GM12892 (cell line): ENCODE measurements around the gene SURF2. TPM values are rescaled to one million over a fixed set of nuclear protein-coding genes. Genes with fewer than 3 reads are reported as not detected.
"Not testable (repeated sequence)": the region's sequence is repeated elsewhere in the genome, so short reads cannot be mapped to it uniquely, and the experiment has no call there.

Experiments
- DNase-seq: peaks from one replicate; pipeline ENCODE4 v3.0.0; 2011; ENCODE audit not compliant: insufficient read length
- FAIRE-seq: peaks from 2 replicates; lab custom pipeline; 2011; peaks lifted over from hg19 to GRCh38; lab: Jason Lieb, UNC
- POLR2A ChIP-seq: IDR thresholded peaks from 2 replicates; pipeline ENCODE4 v1.6.1; 2011; ENCODE audit warnings: low read depth, low read length, control low read depth
- POLR2AphosphoS5 ChIP-seq: IDR thresholded peaks from 2 replicates; pipeline ENCODE4 v1.6.1; 2011; ENCODE audit warnings: low read depth, low read length, control low read depth
- TAF1 ChIP-seq: IDR thresholded peaks from 2 replicates; pipeline ENCODE4 v1.6.1; 2011; ENCODE audit warnings: low read depth, mild to moderate bottlenecking, control low read depth, low read length, borderline replicate concordance
- polyA plus RNA-seq: library from polyadenylated mRNA; unstranded; fragments of >200 nt; gene quantifications from one replicate; pipeline ENCODE4 v1.2.1, GENCODE V29; 2012; ENCODE audit warnings: missing spikeins, inconsistent platforms; ENCODE audit not compliant: missing spikeins

The SURF2 gene
- 17.1 TPM for polyA plus RNA-seq

- FAIRE-seq = peak; percentile 80
- DNase-seq = peak; percentile 92
- TF ChIP-seq POLR2AphosphoS5 (0 out of 2 replicates have a peak, but pooled peaks have one; percentile 25), TAF1 (peak; percentile 80; the same call in 1 of the 2 replicates), POLR2A (peak; percentile 73)
These were observed at the start of gene SURF2, which contains the start of gene SURF1 for GRCh38 chr9:133356391-133357091. TSS of gene SURF2 (plus strand) at chr9:133356550. CDS start at chr9:133356593, 43 bp downstream. TSS of gene SURF1 (minus strand) at chr9:133356487. CDS start at chr9:133356453, 34 bp downstream.

DNA sequence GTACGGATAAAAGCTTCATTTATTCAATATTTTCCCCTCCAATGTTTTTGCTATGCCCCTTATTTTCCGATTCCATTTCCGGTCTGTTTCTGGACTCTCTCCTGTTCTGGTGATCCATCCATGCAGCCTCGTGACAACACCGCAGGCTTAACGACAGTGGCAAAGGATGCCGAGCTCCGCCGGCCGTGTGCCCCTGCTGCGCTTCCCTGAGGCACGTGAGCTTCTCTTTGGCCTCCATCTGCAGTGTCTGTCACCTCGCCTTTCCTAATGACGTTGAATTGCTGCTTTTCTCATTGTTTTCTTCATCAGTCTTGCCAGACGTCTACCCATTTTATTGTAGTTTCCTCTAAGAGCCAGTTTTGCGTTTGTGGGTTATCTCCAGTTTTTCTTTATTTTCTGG lies 49.0 kb upstream of the SURF2 start:
- FAIRE-seq (no peak), DNase-seq (no peak)
- TF ChIP-seq TAF1 = no peak
- no peak for TF ChIP-seq POLR2AphosphoS5
- TF ChIP-seq POLR2A = no peak

DNA sequence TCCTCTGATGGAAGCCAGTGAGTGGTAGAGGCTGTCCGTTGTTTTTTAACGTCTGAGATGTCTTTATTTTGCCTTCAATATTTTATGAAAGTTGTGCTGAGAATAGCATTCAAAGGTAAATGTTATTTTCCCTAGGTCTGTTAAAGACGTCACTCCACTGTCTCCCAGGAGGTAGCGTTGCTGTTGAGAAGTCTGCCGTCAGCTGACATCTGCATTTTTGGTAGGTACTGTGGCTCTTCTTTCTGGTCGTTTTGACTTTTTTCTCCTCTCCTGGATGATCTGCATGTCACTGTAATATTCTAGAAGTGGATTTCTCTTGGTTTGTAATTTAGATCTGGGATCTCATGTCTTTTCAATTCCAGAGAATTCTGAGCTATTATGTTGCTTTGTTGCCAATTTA lies 46.7 kb upstream of the SURF2 start:
- TF ChIP-seq POLR2AphosphoS5 = no peak
- no peak for TF ChIP-seq POLR2A
- TF ChIP-seq TAF1 = no peak
- FAIRE-seq (no peak), DNase-seq (no peak)

- FAIRE-seq (no peak), DNase-seq (no peak)
- TF ChIP-seq POLR2A = no peak
- no peak for TF ChIP-seq TAF1
- no peak for TF ChIP-seq POLR2AphosphoS5
These were observed 40.4 kb upstream of the SURF2 start for GRCh38 chr9:133315997-133316396.

DNA sequence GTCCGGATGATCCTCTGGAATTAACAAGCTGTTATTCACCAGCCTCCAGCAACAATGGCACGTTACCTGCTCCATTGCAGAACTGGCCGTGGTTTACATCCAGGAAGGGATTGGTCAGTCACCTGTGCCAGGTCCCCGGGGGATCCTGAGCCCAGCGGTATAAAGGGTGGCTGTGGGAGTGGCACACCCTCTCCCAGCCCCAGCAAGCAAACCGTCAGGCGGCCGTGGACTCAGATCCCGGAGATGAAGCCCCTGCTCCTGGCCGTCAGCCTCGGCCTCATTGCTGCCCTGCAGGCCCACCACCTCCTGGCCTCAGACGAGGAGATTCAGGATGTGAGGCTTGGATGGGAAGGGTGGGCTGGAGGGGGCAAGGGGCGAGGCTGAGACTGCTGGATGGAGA lies 38.8 kb upstream of the SURF2 start:
- DNase-seq, FAIRE-seq: not testable (repeated sequence)

- TF ChIP-seq POLR2A (no peak), TAF1 (no peak), POLR2AphosphoS5 (no peak)
- DNase-seq (no peak), FAIRE-seq (no peak)
These were observed 35.9 kb upstream of the SURF2 start for GRCh38 chr9:133320421-133320881.

DNA sequence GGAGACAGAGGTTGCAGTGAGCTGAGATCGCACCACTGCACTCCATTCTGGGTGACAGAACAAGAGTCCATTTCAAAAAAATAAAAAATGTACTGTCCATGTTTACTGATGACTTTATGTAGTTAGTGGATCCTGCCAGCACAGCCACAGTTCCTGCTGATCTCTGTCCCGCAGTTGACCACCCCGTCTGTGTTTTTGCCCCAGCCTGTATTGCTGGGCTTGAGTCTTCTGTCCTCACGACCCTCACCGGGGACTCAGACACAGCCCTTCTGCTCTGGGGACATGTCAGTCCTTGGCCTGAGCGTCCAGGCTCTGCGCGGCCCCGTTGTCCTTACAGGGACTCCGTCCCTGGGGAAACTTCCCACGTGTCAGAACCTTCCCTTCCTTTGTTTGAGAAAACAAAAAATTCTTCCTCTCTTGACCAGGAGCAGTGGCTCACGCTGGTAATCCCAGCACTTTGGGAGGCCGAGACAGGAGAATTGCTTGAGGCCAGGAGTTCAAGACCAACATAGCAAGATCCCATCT lies 34.9 kb upstream of the SURF2 start:
- DNase-seq (no peak), FAIRE-seq (no peak)
- TF ChIP-seq TAF1 = no peak
- TF ChIP-seq POLR2A = no peak
- TF ChIP-seq POLR2AphosphoS5 = no peak

GRCh38 chr9:133322701-133323100 lies 33.6 kb upstream of the SURF2 start:
- TF ChIP-seq TAF1 = no peak
- FAIRE-seq (no peak), DNase-seq (no peak)

- TF ChIP-seq TAF1 = no peak
- no peak for TF ChIP-seq POLR2A
- no peak for TF ChIP-seq POLR2AphosphoS5
- FAIRE-seq = no peak
These were observed 33.1 kb upstream of the SURF2 start for GRCh38 chr9:133323211-133323610.

GRCh38 chr9:133323991-133324703 lies 32.2 kb upstream of the SURF2 start:
- DNase-seq (no peak), FAIRE-seq (no peak)
- no peak for TF ChIP-seq POLR2AphosphoS5
- TF ChIP-seq TAF1 = no peak
- TF ChIP-seq POLR2A = no peak

More at GRCh38 chr9:133323211-133323610, 33.1 kb upstream of the SURF2 start:
- no peak for DNase-seq

GRCh38 chr9:133327021-133327420 lies 29.3 kb upstream of the SURF2 start:
- DNase-seq = not testable (repeated sequence)

DNA sequence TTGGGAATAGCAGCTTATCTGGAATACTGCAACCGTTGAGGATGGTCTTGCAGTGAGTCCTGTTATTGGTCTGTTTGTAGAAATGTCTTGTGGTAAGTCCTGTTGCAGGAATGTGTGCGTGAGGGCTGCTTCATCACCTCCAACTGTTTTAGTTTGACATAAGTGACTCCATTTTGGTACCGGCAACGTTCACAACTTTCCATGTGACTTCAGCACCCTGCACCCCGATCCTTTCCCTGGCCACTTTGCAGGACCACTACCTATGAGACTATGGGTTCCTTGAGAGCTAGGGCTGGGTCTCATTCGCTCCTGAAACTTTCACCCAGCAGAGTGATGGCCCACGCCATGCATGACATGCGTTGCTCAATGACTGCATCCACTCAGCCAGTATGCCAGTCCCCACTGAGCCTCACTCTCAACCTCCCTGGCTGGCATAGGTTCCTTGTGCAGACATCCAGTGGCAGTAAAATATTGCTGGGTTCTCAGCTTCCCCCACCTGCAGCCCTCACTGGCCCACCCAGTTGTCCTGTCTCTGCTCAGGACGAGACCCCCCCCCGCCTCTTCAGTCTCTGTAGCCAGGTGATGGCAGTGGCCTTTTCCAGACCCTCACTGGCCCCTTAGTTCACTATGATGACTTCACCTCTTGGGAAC lies 28.4 kb upstream of the SURF2 start:
- DNase-seq (no peak), FAIRE-seq (no peak)
- TF ChIP-seq POLR2AphosphoS5 = no peak
- TF ChIP-seq POLR2A = no peak
- no peak for TF ChIP-seq TAF1

More at GRCh38 chr9:133327021-133327420, 29.3 kb upstream of the SURF2 start:
- not testable (repeated sequence) for FAIRE-seq

GRCh38 chr9:133329306-133330156 lies 26.8 kb upstream of the SURF2 start:
- not testable (repeated sequence) for DNase-seq, FAIRE-seq
